HS-5 (cell line): ENCODE results near the gene NANOGP8.
"Not testable (repeated sequence)": the region's sequence is repeated elsewhere in the genome, so short reads cannot be mapped to it uniquely, and the experiment has no call there.

Source experiments
- DNase-seq: peaks from one replicate; pipeline ENCODE4 v3.0.0-alpha.2; 2012; ENCODE audit warnings: low read depth

Gene NANOGP8

DNA sequence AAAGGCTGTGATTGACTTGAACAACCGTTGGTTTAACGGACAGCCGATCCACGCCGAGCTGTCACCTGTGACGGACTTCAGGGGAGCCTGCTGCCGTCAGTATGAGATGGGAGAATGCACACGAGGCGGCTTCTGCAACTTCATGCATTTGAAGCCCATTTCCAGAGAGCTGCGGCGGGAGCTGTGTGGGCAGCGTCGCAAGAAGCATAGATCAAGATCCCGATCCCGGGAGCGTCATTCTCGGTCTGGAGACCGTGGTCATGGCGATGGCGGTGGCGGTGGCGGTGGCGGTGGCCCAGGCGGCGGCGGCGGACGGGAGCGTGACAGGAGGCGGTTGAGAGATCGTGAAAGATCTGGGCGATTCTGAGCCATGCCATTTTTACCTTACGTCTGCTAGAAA lies 7.8 kb upstream of the NANOGP8 start:
- no peak for DNase-seq

- DNase-seq = no peak
Observed at GRCh38 chr15:35092311-35092710, 7.2 kb upstream of the NANOGP8 start.

DNA sequence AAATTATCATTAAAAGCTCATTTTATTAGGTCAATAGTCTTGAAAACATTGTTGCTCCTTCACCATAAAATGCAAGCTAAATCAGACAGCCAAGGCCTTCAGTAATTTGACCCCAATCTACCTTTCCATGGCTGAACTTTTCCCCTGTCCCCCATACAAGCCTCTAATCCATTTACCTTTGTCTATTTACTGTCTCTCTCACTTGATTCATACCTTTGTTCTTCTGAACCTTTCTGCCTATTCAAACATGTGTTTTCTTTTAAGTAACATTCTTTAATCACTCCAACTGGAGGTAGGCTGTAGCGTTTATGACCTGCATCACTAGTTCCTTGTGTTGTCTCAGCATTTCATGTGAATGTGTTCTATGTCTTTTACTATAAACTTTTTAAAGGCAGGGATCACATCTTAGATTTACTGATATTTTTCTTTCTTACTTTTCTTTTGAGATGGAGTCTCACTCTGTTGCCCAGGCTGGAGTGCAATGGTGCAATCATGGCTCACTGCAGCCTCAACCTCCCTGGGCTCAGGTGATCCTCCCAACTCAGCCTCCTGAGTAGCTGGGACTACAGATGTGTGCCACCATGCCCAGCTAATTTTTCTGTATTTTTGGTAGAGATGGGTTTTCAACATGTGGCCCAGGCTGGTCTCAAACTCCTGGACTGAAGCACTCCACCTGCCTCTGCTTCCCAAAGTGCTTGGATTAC lies 5.2 kb upstream of the NANOGP8 start:
- DNase-seq = no peak

GRCh38 chr15:35089551-35089950 lies 4.5 kb upstream of the NANOGP8 start:
- DNase-seq = no peak

DNA sequence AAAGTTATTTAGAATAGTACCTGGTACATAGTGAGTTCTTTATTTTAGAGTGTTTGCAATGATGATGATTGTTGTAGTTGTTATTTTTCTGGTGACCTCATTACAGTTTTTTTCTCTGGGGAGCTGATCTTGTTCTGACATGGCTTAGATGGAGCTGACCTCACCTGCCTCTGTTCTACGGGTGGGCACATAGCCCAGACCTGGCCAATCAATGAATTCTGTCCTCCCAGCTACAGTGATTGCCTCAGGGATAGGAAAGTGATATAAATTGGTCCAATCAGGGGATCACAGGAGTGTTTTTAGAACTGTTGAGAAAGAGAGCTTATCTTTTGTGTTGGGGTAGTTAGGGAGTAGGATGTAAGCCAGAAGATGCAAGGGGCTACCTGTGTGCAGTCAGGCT lies 3.2 kb upstream of the NANOGP8 start:
- no peak for DNase-seq

DNA sequence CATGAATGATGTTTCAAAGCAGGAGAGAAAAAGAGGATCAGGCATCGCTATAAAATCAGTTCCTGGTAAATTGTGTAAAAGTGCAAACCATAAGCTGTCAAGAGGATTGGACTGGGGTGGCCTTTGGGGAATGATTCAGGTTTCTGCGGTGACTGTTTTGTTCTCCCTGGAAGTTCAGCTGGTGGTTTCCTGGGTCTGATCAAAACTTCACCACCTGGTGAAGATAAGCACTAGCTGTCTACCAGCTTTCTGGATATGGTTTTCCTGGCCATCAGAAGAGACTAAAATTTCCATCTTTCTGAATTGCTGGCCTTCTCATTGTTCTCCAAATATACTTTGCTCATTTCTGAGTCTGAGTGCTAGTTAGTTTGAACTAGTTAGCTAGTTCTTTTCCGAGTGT lies 2.7 kb upstream of the NANOGP8 start:
- no peak for DNase-seq

DNA sequence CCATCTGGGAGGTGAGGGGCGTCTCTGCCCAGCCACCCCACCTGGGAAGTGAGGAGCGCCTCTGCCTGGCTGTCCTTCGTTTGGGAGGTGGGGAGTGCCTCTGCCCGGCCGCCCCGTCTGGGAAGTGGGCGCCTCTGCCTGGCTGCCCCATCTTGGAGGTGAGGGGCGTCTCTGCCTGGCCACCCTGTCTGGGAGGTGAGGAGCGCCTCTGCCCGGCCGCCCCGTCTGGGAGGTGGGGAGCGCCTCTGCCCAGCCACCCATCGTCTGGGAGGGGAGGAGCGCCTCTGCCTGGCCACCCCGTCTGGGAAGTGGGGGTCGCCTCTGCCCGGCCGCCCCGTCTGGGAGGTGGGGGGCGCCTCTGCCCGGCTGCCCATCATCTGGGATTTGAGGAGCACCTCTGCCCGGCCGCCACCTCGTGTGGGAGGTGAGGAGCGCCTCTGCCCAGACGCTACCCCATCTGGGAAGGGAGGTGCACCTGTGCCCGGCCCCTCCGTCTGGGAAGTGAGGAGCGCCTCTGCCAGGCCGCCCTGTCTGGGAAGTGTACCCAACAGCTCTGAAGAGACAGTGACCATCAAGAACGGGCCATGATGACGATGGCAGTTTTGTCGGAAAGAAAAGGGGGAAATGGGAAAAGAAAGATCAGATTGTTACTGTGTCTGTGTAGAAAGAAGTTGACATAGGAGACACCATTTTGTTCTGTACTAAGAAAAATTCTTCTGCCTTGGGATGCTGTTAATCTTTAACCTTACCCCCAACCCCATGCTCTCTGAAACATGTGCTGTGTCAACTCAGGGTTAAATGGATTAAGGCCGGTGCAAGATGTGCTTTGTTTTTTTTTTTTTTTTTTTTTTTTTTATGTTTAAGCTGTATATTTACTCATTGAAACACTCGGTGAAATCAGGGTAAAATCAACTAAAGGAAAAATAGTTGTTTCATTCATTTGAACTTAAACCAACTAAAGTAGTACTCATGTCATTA lies 2.4 kb downstream of the NANOGP8 start:
- not testable (repeated sequence) for DNase-seq

DNA sequence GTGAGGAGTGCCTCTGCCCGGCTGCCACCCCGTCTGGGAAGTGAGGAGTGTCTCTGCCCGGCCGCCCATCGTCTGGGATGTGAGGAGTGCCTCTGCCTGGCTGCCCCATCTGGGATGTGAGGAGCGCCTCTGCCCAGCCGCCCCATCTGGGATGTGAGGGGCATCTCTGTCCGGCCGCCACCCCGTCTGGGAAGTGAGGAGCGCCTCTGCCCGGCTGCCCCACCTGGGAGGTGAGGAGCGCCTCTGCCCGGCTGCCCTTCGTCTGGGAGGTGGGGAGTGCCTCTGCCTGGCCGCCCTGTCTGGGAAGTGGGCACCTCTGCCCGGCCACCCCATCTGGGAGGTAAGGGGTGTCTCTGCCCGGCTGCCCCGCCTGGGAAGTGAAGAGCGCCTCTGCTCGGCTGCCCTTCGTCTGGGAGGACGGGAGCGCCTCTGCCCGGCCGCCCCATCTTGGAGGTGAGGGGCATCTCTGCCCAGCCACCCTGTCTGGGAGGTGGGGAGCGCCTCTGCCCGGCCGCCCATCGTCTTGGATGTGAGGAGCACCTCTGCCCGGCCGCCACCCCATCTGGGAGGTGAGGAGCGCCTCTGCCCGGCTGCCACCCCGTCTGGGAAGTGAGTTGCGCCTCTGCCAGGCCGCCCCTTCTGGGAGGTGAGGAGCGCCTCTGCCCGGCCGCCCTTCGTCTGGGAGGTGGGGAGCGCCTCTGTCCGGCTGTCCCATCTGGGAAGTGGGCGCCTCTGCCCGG lies 3.3 kb downstream of the NANOGP8 start:
- DNase-seq = not testable (repeated sequence)

- DNase-seq = no peak
Observed at GRCh38 chr15:35080226-35080625, 4.9 kb downstream of the NANOGP8 start.

DNA sequence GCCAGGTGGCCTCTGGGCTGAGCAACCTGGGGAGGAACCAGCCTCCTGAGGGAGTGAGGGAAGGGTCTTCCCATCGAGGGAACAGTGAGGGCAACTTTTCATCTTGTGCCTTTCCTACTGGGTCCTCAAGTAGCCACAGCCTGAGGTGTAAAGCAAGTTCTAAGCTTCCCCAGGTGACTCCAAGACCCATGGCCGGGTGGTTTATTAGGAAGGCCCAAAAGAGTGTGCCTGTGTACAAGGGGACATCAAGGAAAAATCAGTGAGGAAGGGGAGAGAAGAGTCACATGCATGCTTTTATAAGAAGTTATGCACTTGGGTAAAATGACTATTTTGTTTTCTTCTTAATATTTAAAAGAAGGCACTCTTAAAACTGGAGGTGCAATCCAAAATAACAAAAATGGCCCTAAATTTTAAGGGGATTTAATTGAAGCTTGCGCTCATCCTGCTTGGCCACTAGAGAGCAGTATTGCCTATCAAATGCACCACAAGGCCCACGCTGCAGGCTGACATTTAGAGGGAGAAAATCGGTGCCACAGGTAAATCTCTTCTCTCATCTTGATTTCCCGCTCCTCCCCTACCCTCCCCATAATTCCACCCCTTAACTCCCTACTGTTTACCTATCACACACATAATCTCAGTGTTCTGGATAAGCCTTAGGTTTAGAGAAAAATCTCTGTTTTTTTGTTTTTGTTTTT lies 6.7 kb downstream of the NANOGP8 start:
- DNase-seq = peak; percentile 5

DNA sequence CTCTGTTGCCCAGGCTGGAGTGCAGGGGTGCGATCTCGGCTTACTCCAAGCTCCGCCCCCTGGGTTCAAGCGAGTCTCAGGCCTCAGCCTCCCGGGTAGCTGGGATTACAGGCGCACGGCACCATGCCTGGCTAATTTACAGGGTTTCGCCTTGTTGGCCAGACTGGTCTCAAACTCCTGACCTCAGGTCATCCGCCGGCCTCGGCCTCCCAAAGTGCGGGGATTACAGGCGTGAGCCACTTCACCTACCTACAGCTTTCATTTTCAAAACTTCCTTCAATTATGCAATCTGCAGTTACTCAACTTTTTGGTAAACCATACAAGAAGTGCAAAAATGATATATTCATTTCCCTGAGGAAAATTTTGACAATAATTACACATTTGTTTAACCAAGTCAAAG lies 14.0 kb downstream of the NANOGP8 start:
- no peak for DNase-seq

DNA sequence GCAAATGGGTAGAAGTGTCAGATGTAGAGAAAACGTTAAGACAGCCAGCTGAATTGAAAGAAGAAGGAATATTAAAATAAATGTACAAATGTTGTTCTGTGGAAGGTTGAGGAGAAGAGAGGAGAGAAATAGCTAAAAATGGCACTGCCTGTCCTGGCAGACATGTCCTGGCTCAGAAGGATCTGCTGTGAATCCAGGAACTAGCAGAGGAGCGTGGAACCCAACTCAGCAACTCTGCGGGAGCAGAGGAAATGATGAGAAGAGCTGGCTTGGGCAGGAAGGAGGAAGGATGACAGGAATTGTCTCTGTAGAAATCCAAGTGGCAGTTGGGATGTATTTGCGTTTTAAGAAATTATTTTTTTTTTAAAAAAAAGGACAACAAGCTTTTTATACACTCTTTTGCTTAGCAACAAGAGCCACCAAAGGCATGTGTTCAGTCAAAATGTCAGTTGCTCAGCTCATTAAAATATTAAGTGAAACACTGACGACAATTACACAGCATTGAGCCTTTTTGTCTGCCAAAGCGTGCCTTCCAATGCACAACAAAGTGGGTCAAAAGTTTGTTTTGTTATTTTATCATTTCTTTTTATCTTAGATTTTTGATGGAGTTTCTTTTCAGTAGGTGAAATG lies 16.1 kb downstream of the NANOGP8 start:
- no peak for DNase-seq

DNA sequence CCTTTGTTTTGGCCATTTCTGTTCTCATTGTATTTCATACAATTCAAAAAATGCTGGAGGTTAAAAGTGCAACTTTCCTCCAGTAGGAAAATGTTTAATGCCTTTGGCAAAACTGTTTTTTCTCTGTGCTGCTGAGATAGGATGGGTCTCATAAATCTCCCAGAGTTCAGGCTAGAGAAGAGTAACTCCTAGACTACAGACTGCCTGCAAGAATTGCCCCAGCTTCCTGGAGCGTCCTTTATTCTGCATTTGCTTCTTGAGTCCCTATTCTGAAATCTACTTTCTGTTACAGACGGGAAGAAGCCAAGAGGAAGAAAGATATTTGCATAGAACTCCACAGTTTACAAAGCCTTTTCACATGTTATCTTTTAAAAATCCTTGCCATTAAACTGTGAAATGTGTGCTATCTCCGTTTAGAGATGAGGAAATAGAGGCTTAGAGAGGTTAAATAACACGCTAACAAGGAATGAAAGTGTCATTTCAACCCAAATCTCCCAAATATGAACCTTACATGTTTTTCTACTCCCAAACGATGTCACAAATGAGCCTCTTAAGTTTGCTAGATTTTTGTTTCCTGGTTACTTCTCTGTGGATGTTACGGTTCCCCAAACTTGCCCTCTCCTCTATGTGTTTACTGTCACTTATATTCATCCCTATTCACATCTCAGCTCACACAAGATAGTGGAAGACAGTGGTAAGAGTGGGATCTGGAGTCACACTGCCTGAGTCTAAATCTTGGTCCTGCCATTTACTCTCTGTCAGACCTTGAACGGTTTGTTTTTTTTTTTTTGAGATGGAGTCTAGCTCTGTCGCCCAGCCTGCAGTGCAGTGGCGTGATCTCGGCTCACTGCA lies 17.4 kb downstream of the NANOGP8 start:
- no peak for DNase-seq

GRCh38 chr15:35066094-35066493 lies 19.0 kb downstream of the NANOGP8 start:
- no peak for DNase-seq

- DNase-seq = no peak
Observed at GRCh38 chr15:35064576-35065190, 20.4 kb downstream of the NANOGP8 start.

- DNase-seq = no peak
Observed at GRCh38 chr15:35062738-35063099, 22.4 kb downstream of the NANOGP8 start.

GRCh38 chr15:35061825-35062737 lies 23.0 kb downstream of the NANOGP8 start:
- DNase-seq = no peak

GRCh38 chr15:35061161-35061824 lies 23.8 kb downstream of the NANOGP8 start:
- DNase-seq = no peak
